Fibroblast of the conjunctiva (primary cell): ENCODE measurements around the gene GALR1.
"Not testable (repeated sequence)": the region's sequence is repeated elsewhere in the genome, so short reads cannot be mapped to it uniquely, and the experiment has no call there.

Source experiments
- DNase-seq: peaks from one replicate; pipeline ENCODE4 v3.0.0-alpha.2; 2010; ENCODE audit warnings: low read depth

The GALR1 gene

GRCh38 chr18:77250926-77251729, 1.5 kb downstream of the GALR1 start:
- no peak for DNase-seq

GRCh38 chr18:77251730-77252050, 2.0 kb downstream of the GALR1 start:
- DNase-seq, result no peak

- no peak for DNase-seq
Measured at GRCh38 chr18:77254711-77255405, 5.2 kb downstream of the GALR1 start.

- DNase-seq, result no peak
Measured at GRCh38 chr18:77255426-77256105, 5.9 kb downstream of the GALR1 start.

GRCh38 chr18:77262643-77263465, 13.2 kb downstream of the GALR1 start:
- no peak for DNase-seq

- no peak for DNase-seq
Measured at GRCh38 chr18:77263466-77263763, 13.8 kb downstream of the GALR1 start.

- DNase-seq, result no peak
Measured at GRCh38 chr18:77267969-77268368, 18.3 kb downstream of the GALR1 start.

GRCh38 chr18:77268456-77268855, 18.8 kb downstream of the GALR1 start:
- no peak for DNase-seq

- peak; percentile 1 for DNase-seq
Measured at GRCh38 chr18:77271576-77272481, 22.2 kb downstream of the GALR1 start.

- not testable (repeated sequence) for DNase-seq
Measured at GRCh38 chr18:77290841-77291240, 41.2 kb downstream of the GALR1 start.

- DNase-seq, result no peak
Measured at GRCh38 chr18:77298172-77298571, 48.5 kb downstream of the GALR1 start.

- no peak for DNase-seq
Measured at GRCh38 chr18:77299706-77300105, 50.1 kb downstream of the GALR1 start.

- DNase-seq, result no peak
Measured at GRCh38 chr18:77300579-77300978, 50.9 kb downstream of the GALR1 start.

GRCh38 chr18:77304268-77304667, 54.6 kb downstream of the GALR1 start:
- DNase-seq, result no peak

GRCh38 chr18:77305676-77306075, 56.0 kb downstream of the GALR1 start:
- DNase-seq, result no peak

GRCh38 chr18:77308216-77308615, 58.6 kb downstream of the GALR1 start:
- DNase-seq, result no peak

GRCh38 chr18:77314511-77314910, 64.9 kb downstream of the GALR1 start:
- DNase-seq, result no peak

GRCh38 chr18:77314952-77315351, 65.3 kb downstream of the GALR1 start:
- DNase-seq, result no peak

GRCh38 chr18:77316008-77316407, 66.4 kb downstream of the GALR1 start:
- no peak for DNase-seq

- DNase-seq, result no peak
Measured at GRCh38 chr18:77316641-77317040, 67.0 kb downstream of the GALR1 start.

GRCh38 chr18:77320971-77321559, 71.4 kb downstream of the GALR1 start:
- no peak for DNase-seq
